HepG2 (cell line): ENCODE results near the gene NDUFV1. TPM values are rescaled to one million over a fixed set of nuclear protein-coding genes. Genes with fewer than 3 reads are reported as not detected.

Experiments
- ATAC-seq: fragments of 200-7000 bp; cut with Tn5 transposase; 3 replicates; pipeline ENCODE4 v1.9.1; 2020; ENCODE audit warnings: mild to moderate bottlenecking, moderate library complexity
- BruUV-seq: library from RNA; stranded (reverse); fragments of 400-500 nt; replicated peaks from 2 replicates; lab custom pipeline; 2021; lab: Mats Ljungman, UMichigan
- CTCF ChIA-PET: fragments of 300-600 bp; formaldehyde crosslinking; extraction: SDS; loops from one replicate; lab custom pipeline; 2021; ENCODE audit warnings: low total read pairs, inconsistent platforms, low intra/inter-chr PET ratio; lab: Yijun Ruan, JAX
- POLR2A ChIA-PET: fragments of 350-600 bp; sonication (Branson Sonifier 250); formaldehyde crosslinking; loops from one replicate; lab custom pipeline; 2020; ENCODE audit warnings: antibody characterized with exemption, inconsistent platforms; lab: Yijun Ruan, JAX
- DNase-seq: peaks from one replicate; pipeline ENCODE4 v3.0.0-alpha.2; 2015; ENCODE audit warnings: low spot score
- FAIRE-seq: peaks from 3 replicates; lab custom pipeline; 2011; peaks lifted over from hg19 to GRCh38; lab: Jason Lieb, UNC
- H2AFZ ChIP-seq: one replicate; pipeline ENCODE4 v1.6.1; 2011; ENCODE audit warnings: low read length, inconsistent platforms
- H3K27ac ChIP-seq: fragments of 300-600 bp; 3 replicates; pipeline ENCODE4 v1.8.0; 2011; ENCODE audit warnings: mixed run types, mild to moderate bottlenecking, mixed read lengths, low read length, inconsistent platforms; ENCODE audit not compliant: insufficient read depth; ENCODE audit errors: extremely low read length
- H3K27me3 ChIP-seq, 2 experiments: fragments of 200-600 bp in 1 of 2; 2 replicates in 1 of 2; 3 replicates in 1 of 2; pipeline versions ENCODE4 v1.6.0 to v1.8.0; 2011; ENCODE audit warnings: low read length in 2 of 2, mild to moderate bottlenecking in 2 of 2, moderate library complexity in 2 of 2, inconsistent platforms in 1 of 2; ENCODE audit not compliant: insufficient read depth in 2 of 2, control insufficient read depth in 1 of 2
- H3K36me3 ChIP-seq, 2 experiments: fragments of 200-600 bp in 1 of 2; replicated peaks in 1 of 2; 2 replicates in 1 of 2; 3 replicates in 1 of 2; pipeline versions ENCODE4 v1.5.1 to v1.8.0; 2011; ENCODE audit warnings: low read length in 2 of 2, inconsistent platforms in 1 of 2; ENCODE audit not compliant: insufficient read depth in 2 of 2, control insufficient read depth in 1 of 2
- H3K4me1 ChIP-seq: 2 replicates; pipeline ENCODE4 v1.5.1; 2012; ENCODE audit warnings: low read length, inconsistent platforms; ENCODE audit not compliant: insufficient read depth
- H3K4me2 ChIP-seq: 2 replicates; pipeline ENCODE4 v1.6.0; 2011; ENCODE audit warnings: low read depth, low read length, inconsistent platforms
- H3K4me3 ChIP-seq, 3 experiments: fragments of 200-600 bp in 1 of 3; sonication (generic), shearing (Covaris generic) in 1 of 3; replicated peaks in 1 of 3; 2 replicates each; pipeline ENCODE4 v1.5.1; 2011 to 2016; ENCODE audit warnings: low read length in 3 of 3, inconsistent platforms in 2 of 3, low read depth in 2 of 3, mild to moderate bottlenecking in 2 of 3, control low read depth in 1 of 3, mixed read lengths in 1 of 3; ENCODE audit not compliant: insufficient read depth in 1 of 3
- H3K79me2 ChIP-seq: one replicate; pipeline ENCODE4 v1.6.1; 2011; ENCODE audit warnings: low read length, inconsistent platforms; ENCODE audit not compliant: insufficient read depth
- H3K9ac ChIP-seq: 2 replicates; pipeline ENCODE4 v1.6.0; 2011; ENCODE audit warnings: mild to moderate bottlenecking, low read depth, low read length, inconsistent platforms; ENCODE audit not compliant: insufficient read depth
- H3K9me3 ChIP-seq: 2 replicates; pipeline ENCODE4 v1.5.1; 2012; ENCODE audit warnings: mild to moderate bottlenecking, low read length
- H4K20me1 ChIP-seq: 2 replicates; pipeline ENCODE4 v1.6.0; 2011; ENCODE audit warnings: inconsistent platforms, mild to moderate bottlenecking, low read length, moderate library complexity; ENCODE audit not compliant: insufficient read depth
- AGO1 ChIP-seq: fragments of 200-400 bp; formaldehyde crosslinking; IDR thresholded peaks from 2 replicates; pipeline ENCODE4 v1.6.1; 2017; ENCODE audit warnings: mild to moderate bottlenecking, low read depth, low read length, moderate library complexity; ENCODE audit not compliant: poor library complexity, severe bottlenecking
- FOXO4 ChIP-seq: sonication (generic); formaldehyde crosslinking; conservative IDR thresholded peaks from 2 replicates; pipeline ENCODE4 v1.8.1; 2023; ENCODE audit warnings: missing genetic modification reagents
- FOXP1 ChIP-seq, 2 experiments: fragments of 450-650 bp in 1 of 2; IDR thresholded peaks; 2 replicates each; pipeline ENCODE4 v1.6.1; 2017 to 2018; ENCODE audit warnings: antibody characterized with exemption in 1 of 2
- HIC2 ChIP-seq: sonication (generic); formaldehyde crosslinking; IDR thresholded peaks from 2 replicates; pipeline ENCODE4 v1.9.0; 2022; ENCODE audit warnings: low read depth, missing genetic modification reagents
- KLF16 ChIP-seq, 2 experiments: sonication (generic) in 1 of 2; formaldehyde crosslinking in 1 of 2; IDR thresholded peaks; 2 replicates each; pipeline versions ENCODE4 v1.6.1 to v1.8.0; 2016 to 2023; ENCODE audit warnings: missing genetic modification reagents in 2 of 2, missing compliant biosample characterization in 1 of 2
- NR3C1 ChIP-seq: sonication (generic); formaldehyde crosslinking; IDR thresholded peaks from 2 replicates; pipeline ENCODE4 v1.4.0; 2020; ENCODE audit warnings: missing genetic modification reagents
- PHF8 ChIP-seq: sonication (generic); formaldehyde crosslinking; IDR thresholded peaks from 2 replicates; pipeline ENCODE4 v1.5.0; 2020; ENCODE audit warnings: missing genetic modification reagents
- RARA ChIP-seq: IDR thresholded peaks from 2 replicates; pipeline ENCODE4 v1.6.1; 2016; ENCODE audit warnings: missing genetic modification reagents, missing compliant biosample characterization
- TERF1 ChIP-seq: sonication (generic); formaldehyde crosslinking; IDR thresholded peaks from 2 replicates; pipeline ENCODE4 v1.8.0; 2022; ENCODE audit warnings: mild to moderate bottlenecking, missing genetic modification reagents, moderate library complexity
- ZBTB8A ChIP-seq: sonication (generic); formaldehyde crosslinking; IDR thresholded peaks from 2 replicates; pipeline ENCODE4 v1.4.0; 2020; ENCODE audit warnings: mild to moderate bottlenecking, low read depth, missing genetic modification reagents, borderline replicate concordance
- ZKSCAN5 ChIP-seq: sonication (generic); formaldehyde crosslinking; IDR thresholded peaks from 2 replicates; pipeline ENCODE4 v1.5.1; 2020; ENCODE audit warnings: mild to moderate bottlenecking, missing genetic modification reagents
- ZNF382 ChIP-seq: sonication (generic); formaldehyde crosslinking; IDR thresholded peaks from 2 replicates; pipeline ENCODE4 v1.5.0; 2020; ENCODE audit warnings: missing genetic modification reagents, mild to moderate bottlenecking, borderline replicate concordance
- ZNF431 ChIP-seq: sonication (generic); formaldehyde crosslinking; IDR thresholded peaks from 2 replicates; pipeline ENCODE4 v1.9.0; 2022; ENCODE audit warnings: missing genetic modification reagents, low read depth, mild to moderate bottlenecking, borderline replicate concordance
- ZNF615 ChIP-seq: sonication (generic); formaldehyde crosslinking; IDR thresholded peaks from 2 replicates; pipeline ENCODE4 v1.5.0; 2020; ENCODE audit warnings: mild to moderate bottlenecking, missing genetic modification reagents, borderline replicate concordance
- WGBS: methylation state at CpG from one replicate; pipeline ENCODE4 v1.1.6; 2017; ENCODE audit warnings: low lambda C conversion rate; 5-methylcytosine and 5-hydroxymethylcytosine counted together
- in situ Hi-C: cut with HindIII; loops from 2 replicates; pipeline ENCODE4 v1.10.0; 2017; ENCODE audit warnings: low pct_unique_long_range_greater_than_20kb; ENCODE audit not compliant: extremely low pct_ligation_motif_present
- intact Hi-C: fragments of 100-400 bp; cut with micrococcal nuclease; formaldehyde crosslinking; loops from one replicate; pipeline ENCODE4 v1.10.0; 2022; ENCODE audit not compliant: unreplicated experiment
- polyA plus RNA-seq, 8 experiments: library from polyadenylated mRNA; depleted of rRNA in 3 of 8; stranded (reverse) in 7 of 8; unstranded in 1 of 8; fragments of >200 nt; fragmentation: Illumina TruSeq in 4 of 8; extraction: Trizol in 4 of 8; gene quantifications; 2 replicates each; pipeline versions ENCODE4 v1.2.1 to v1.2.3, GENCODE V29; 2011 to 2016; ENCODE audit warnings: low read depth in 4 of 8, missing spikeins in 1 of 8, mixed read lengths in 1 of 8; ENCODE audit not compliant: insufficient read depth in 1 of 8
- total RNA-seq, 5 experiments: library from RNA; depleted of rRNA; stranded (reverse); fragments of >200 nt; fragmentation: Illumina TruSeq; extraction: Trizol; gene quantifications; 2 replicates each; pipeline ENCODE4 v1.2.3, GENCODE V29; 2016; ENCODE audit warnings: low read depth in 1 of 5

NDUFV1 gene
- total and polyA plus RNA-seq, 2 of the 13 experiments (the other 11 are each of a cell fraction or from before 2014, with no cell fraction given), result 88.9 to 137 TPM

- in situ Hi-C loops (no loop called here), intact Hi-C loops (no loop called here)
- peaks cover 0 to 10% of the 10 kb centered on the region in 2 experiments; a peak in 1 of 5 replicates for H3K27me3 ChIP-seq
- no peak overlapping the region for H3K4me2 ChIP-seq
- H3K4me1 ChIP-seq, result peaks cover 24% of the 10 kb centered on the region
- H3K4me3 ChIP-seq, result no peak overlapping the region
- ChIA-PET CTCF (no interaction called here), POLR2A (no interaction called here)
- FAIRE-seq (no peak), ATAC-seq (no peak), DNase-seq (no peak)
- no peaks in the 10 kb centered on the region for H3K9me3 ChIP-seq
- no TSS peak for BruUV-seq
- H2AFZ ChIP-seq, result no peak overlapping the region
- H3K9ac ChIP-seq, result no peak overlapping the region
- H3K27ac ChIP-seq, result no peak overlapping the region
- H3K79me2 ChIP-seq, result peaks cover 8% of the 10 kb centered on the region
- WGBS, result 98% methylated on average over 9 of the region's 10 CpGs
- H4K20me1 ChIP-seq, result no peaks in the 10 kb centered on the region
- TF ChIP-seq KLF16 (CRISPR knock-in tag; IDR thresholded peaks at IDR 0.05), result no peak
- peaks cover 13 to 33% of the 10 kb centered on the region in 2 experiments; a peak in 4 of 5 replicates for H3K36me3 ChIP-seq
Measured at GRCh38 chr11:67609316-67609715, 2.6 kb downstream of the NDUFV1 start.

GRCh38 chr11:67610302-67610868 is 3.6 kb downstream of the NDUFV1 start:
- POLR2A ChIA-PET, result no interaction called here
- H3K36me3 ChIP-seq, result peaks cover 13 to 33% of the 10 kb centered on the region in 2 experiments; a peak in 4 of 5 replicates
- CTCF ChIA-PET, result no interaction called here
- TF ChIP-seq ZNF382 (no peak), PHF8 (CRISPR knock-in tag) (no peak), ZKSCAN5 (CRISPR knock-in tag) (no peak), TERF1 (CRISPR knock-in tag) (no peak), ZBTB8A (no peak), RARA (CRISPR knock-in tag) (no peak), ZNF431 (CRISPR knock-in tag) (no peak), FOXO4 (CRISPR knock-in tag) (no peak), HIC2 (no peak), AGO1 (no peak), FOXP1 (IDR thresholded peaks at IDR 0.05) (no peak), FOXP1 (CRISPR knock-in tag; IDR thresholded peaks at IDR 0.05) (no peak), NR3C1 (CRISPR knock-in tag) (no peak), ZNF615 (CRISPR knock-in tag) (no peak)

More at GRCh38 chr11:67610302-67610868, 3.6 kb downstream of the NDUFV1 start:
- no TSS peak for BruUV-seq
- no peak overlapping the region for H3K4me2 ChIP-seq
- in situ Hi-C loops (no loop called here), intact Hi-C loops (no loop called here)
- H3K27me3 ChIP-seq, result peaks cover 0 to 2% of the 10 kb centered on the region in 2 experiments; a peak in 1 of 5 replicates
- no peak overlapping the region for H3K9ac ChIP-seq
- no peak for ATAC-seq
- 92% methylated on average over 9 of the region's 15 CpGs for WGBS
- no peak for FAIRE-seq
- no peak overlapping the region for H3K4me3 ChIP-seq
- no peaks in the 10 kb centered on the region for H4K20me1 ChIP-seq
- no peak overlapping the region for H2AFZ ChIP-seq
- H3K79me2 ChIP-seq, result peaks cover 8% of the 10 kb centered on the region
- H3K9me3 ChIP-seq, result no peaks in the 10 kb centered on the region
- H3K4me1 ChIP-seq, result peaks cover 29% of the 10 kb centered on the region
- DNase-seq, result no peak
- H3K27ac ChIP-seq, result no peak overlapping the region
